ENCODE data around the gene TMEM131.
"Not testable (repeated sequence)": the region's sequence is repeated elsewhere in the genome, so short reads cannot be mapped to it uniquely, and the experiment has no call there.

Gene TMEM131

GRCh38 chr2:97863829-97864228, 131.9 kb downstream of the TMEM131 start:
- H3K4me1 Mint-ChIP-seq: peaks cover 25% of the 10 kb centered on the region
- peaks cover 70% of the 10 kb centered on the region for H3K36me3 Mint-ChIP-seq
- ATAC-seq: no peak
- peaks cover 11% of the 10 kb centered on the region for H3K9me3 Mint-ChIP-seq
- no peak overlapping the region for H3K27ac Mint-ChIP-seq
- no peak overlapping the region for H3K4me3 Mint-ChIP-seq
- no peaks in the 10 kb centered on the region for H3K27me3 Mint-ChIP-seq

GRCh38 chr2:97861177-97861576, 134.6 kb downstream of the TMEM131 start:
- peak overlapping the region; percentile 62 for H3K27ac Mint-ChIP-seq
- H3K9me3 Mint-ChIP-seq: peaks cover 8% of the 10 kb centered on the region
- H3K4me3 Mint-ChIP-seq: no peak overlapping the region
- H3K4me1 Mint-ChIP-seq: peaks cover 23% of the 10 kb centered on the region
- ATAC-seq: no peak
- H3K27me3 Mint-ChIP-seq: no peaks in the 10 kb centered on the region
- peaks cover 84% of the 10 kb centered on the region for H3K36me3 Mint-ChIP-seq

GRCh38 chr2:97858442-97858841, 137.3 kb downstream of the TMEM131 start:
- H3K9me3 Mint-ChIP-seq: peaks cover under 1% of the 10 kb centered on the region
- no peak overlapping the region for H3K4me3 Mint-ChIP-seq
- H3K27me3 Mint-ChIP-seq: no peaks in the 10 kb centered on the region
- no peak for ATAC-seq
- no peak overlapping the region for H3K27ac Mint-ChIP-seq
- peaks cover 71% of the 10 kb centered on the region for H3K36me3 Mint-ChIP-seq
- H3K4me1 Mint-ChIP-seq: peaks cover 25% of the 10 kb centered on the region

GRCh38 chr2:97857553-97857952, 138.2 kb downstream of the TMEM131 start:
- H3K4me3 Mint-ChIP-seq: no peak overlapping the region
- no peak for ATAC-seq
- H3K27ac Mint-ChIP-seq: no peak overlapping the region
- no peaks in the 10 kb centered on the region for H3K27me3 Mint-ChIP-seq
- no peaks in the 10 kb centered on the region for H3K9me3 Mint-ChIP-seq
- H3K4me1 Mint-ChIP-seq: peaks cover 26% of the 10 kb centered on the region
- peaks cover 66% of the 10 kb centered on the region for H3K36me3 Mint-ChIP-seq

DNA sequence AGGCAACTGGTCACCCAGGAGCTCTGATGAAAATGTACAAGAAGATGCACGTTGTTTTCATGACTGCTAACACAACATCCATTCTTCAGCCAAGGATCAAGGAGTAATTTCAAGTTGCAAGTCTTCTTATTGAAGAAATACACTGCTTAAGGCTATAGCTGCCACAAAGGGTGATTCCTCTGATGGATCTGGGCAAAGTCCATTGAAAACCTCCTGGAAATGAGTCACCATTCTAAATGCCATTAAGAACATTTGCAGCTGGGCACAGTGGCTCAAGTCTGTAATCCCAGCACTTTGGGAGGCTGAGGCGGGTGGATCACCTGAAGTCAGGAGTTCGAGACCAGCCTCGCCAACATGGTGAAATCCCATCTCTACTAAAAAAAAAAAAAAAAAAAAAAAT, 142.7 kb downstream of the TMEM131 start:
- not testable (repeated sequence) for H3K9me3 Mint-ChIP-seq, H3K27ac Mint-ChIP-seq, H3K4me3 Mint-ChIP-seq, ATAC-seq, H3K27me3 Mint-ChIP-seq
- Mint-ChIP-seq H3K4me1 (peaks cover 43% of the 10 kb centered on the region), H3K36me3 (peaks cover 49% of the 10 kb centered on the region)

GRCh38 chr2:97851172-97851571, 144.6 kb downstream of the TMEM131 start:
- H3K27me3 Mint-ChIP-seq: no peaks in the 10 kb centered on the region
- H3K4me1 Mint-ChIP-seq: peaks cover 55% of the 10 kb centered on the region
- H3K36me3 Mint-ChIP-seq: peaks cover 49% of the 10 kb centered on the region
- H3K4me3 Mint-ChIP-seq: no peak overlapping the region
- no peak overlapping the region for H3K27ac Mint-ChIP-seq
- no peak for ATAC-seq
- no peaks in the 10 kb centered on the region for H3K9me3 Mint-ChIP-seq

DNA sequence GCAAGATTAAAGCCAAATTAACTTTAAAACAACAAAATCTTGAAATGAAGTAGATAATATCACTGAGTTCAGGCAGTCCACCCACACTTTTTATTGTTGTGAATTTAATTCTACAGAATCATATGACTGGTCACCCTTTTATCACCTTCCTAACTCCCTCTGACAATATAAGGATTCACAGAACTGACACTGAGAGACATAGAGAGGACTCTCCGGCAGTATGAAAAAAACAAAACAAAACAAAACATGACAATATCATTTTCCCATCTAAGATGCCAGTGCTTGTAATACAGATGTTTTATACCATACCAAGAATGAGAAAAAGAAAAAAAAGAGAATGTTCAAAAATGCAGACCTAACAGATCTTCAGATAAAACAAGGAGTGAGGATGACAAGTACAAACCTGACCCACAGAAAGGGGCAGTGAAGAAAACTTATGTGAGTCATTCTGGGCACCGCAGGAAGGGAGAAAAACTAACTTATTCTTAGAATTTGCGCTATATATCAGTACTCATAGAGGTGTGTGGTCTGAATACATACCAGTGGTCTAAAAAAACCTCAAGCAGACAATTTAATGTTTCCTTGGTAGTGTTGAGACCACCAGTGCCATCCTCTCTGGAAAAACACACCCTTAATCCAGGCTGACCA, 145.7 kb downstream of the TMEM131 start:
- peaks cover 67% of the 10 kb centered on the region for H3K4me1 Mint-ChIP-seq
- peaks cover 58% of the 10 kb centered on the region for H3K36me3 Mint-ChIP-seq
- no peak overlapping the region for H3K4me3 Mint-ChIP-seq
- no peaks in the 10 kb centered on the region for H3K27me3 Mint-ChIP-seq
- peak; percentile 67 for ATAC-seq
- no peaks in the 10 kb centered on the region for H3K9me3 Mint-ChIP-seq
- H3K27ac Mint-ChIP-seq: peak overlapping the region; percentile 50

GRCh38 chr2:97848306-97848705, 147.4 kb downstream of the TMEM131 start:
- peaks cover 45% of the 10 kb centered on the region for H3K36me3 Mint-ChIP-seq
- ATAC-seq: no peak
- H3K27me3 Mint-ChIP-seq: no peaks in the 10 kb centered on the region
- H3K27ac Mint-ChIP-seq: no peak overlapping the region
- H3K4me3 Mint-ChIP-seq: no peak overlapping the region
- H3K9me3 Mint-ChIP-seq: no peaks in the 10 kb centered on the region
- H3K4me1 Mint-ChIP-seq: peaks cover 68% of the 10 kb centered on the region

DNA sequence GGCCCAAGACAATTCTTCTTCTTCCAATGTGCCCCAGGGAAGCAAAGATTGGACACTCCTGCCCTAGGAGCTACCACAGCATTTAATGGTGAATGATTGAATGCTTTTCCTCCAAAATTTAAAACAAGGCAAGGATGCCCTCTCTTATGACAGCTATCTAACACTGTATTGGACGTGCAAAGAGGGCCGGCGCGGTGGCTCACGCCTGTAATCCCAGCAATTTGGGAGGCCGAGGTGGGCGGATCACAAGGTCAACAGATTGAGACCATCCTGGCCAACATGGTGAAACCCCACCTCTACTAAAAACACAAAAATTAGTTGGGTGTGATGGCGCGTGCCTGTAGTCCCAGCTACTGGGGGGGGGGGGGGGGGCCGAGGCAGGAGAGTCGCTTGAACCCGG, 149.0 kb downstream of the TMEM131 start:
- not testable (repeated sequence) for H3K27me3 Mint-ChIP-seq, H3K4me3 Mint-ChIP-seq, ATAC-seq, H3K9me3 Mint-ChIP-seq, H3K27ac Mint-ChIP-seq
- H3K36me3 Mint-ChIP-seq: peaks cover 48% of the 10 kb centered on the region
- peaks cover 63% of the 10 kb centered on the region for H3K4me1 Mint-ChIP-seq

- H3K27ac Mint-ChIP-seq: peak overlapping the region; percentile 42
- H3K4me1 Mint-ChIP-seq: peaks cover 54% of the 10 kb centered on the region
- no peak for ATAC-seq
- H3K9me3 Mint-ChIP-seq: no peaks in the 10 kb centered on the region
- no peaks in the 10 kb centered on the region for H3K27me3 Mint-ChIP-seq
- no peak overlapping the region for H3K4me3 Mint-ChIP-seq
- peaks cover 44% of the 10 kb centered on the region for H3K36me3 Mint-ChIP-seq
Measured at GRCh38 chr2:97845818-97846217, 149.9 kb downstream of the TMEM131 start.

GRCh38 chr2:97845133-97845532, 150.6 kb downstream of the TMEM131 start:
- H3K27ac Mint-ChIP-seq: peak overlapping the region; percentile 42

GRCh38 chr2:97844311-97844859, 151.4 kb downstream of the TMEM131 start:
- H3K4me3 Mint-ChIP-seq: no peak overlapping the region
- peaks cover 42% of the 10 kb centered on the region for H3K4me1 Mint-ChIP-seq
- no peak overlapping the region for H3K27ac Mint-ChIP-seq
- no peaks in the 10 kb centered on the region for H3K9me3 Mint-ChIP-seq
- no peak for ATAC-seq
- peaks cover 50% of the 10 kb centered on the region for H3K36me3 Mint-ChIP-seq
- no peaks in the 10 kb centered on the region for H3K27me3 Mint-ChIP-seq

More at GRCh38 chr2:97845133-97845532, 150.6 kb downstream of the TMEM131 start:
- Mint-ChIP-seq H3K9me3 (no peaks in the 10 kb centered on the region), H3K36me3 (peaks cover 47% of the 10 kb centered on the region), H3K27me3 (no peaks in the 10 kb centered on the region), H3K4me1 (peaks cover 50% of the 10 kb centered on the region), H3K4me3 (no peak overlapping the region)
- no peak for ATAC-seq

DNA sequence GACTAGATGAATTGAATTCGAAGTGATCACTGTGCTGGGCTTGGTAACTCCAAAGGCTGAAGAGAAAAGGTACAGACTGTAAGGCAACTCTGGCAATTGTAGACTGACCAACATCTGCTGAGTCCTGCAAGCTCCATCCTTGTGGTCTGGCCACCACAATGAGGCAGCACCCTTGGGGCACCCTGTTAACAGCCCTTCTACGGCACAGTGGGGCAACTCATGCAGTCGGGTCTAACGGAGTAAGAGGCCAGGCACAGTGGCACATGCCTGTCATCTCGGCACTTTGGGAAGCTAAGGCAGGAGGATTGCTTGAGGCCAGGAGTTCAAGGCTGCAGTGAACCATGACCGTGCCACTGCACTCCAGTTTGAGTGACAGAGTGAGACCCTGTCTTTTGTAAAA, 155.6 kb downstream of the TMEM131 start:
- Mint-ChIP-seq H3K4me3 (no peak overlapping the region), H3K27me3 (no peaks in the 10 kb centered on the region), H3K27ac (no peak overlapping the region), H3K9me3 (no peaks in the 10 kb centered on the region), H3K4me1 (peaks cover 11% of the 10 kb centered on the region), H3K36me3 (peaks cover 50% of the 10 kb centered on the region)
- no peak for ATAC-seq

DNA sequence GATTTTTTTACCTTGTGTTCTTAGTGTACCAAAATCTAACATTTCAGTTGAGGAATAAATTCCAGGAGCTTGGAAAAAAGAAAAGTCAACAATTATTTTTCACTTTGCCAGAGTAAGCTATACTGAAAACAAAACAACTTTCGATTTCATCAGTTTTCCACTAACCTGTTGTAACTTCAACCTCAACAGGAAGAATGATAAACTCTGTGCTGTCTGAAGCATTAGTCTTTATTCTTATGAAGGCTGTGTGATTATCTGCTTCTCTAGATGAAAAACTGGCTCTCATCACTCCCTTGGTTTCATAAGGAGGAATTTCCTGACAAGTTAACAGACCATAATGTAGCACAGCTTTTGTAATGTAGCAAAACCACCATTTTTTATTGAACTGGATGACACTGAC, 161.1 kb downstream of the TMEM131 start:
- no peaks in the 10 kb centered on the region for H3K27me3 Mint-ChIP-seq
- no peak overlapping the region for H3K27ac Mint-ChIP-seq
- ATAC-seq: no peak
- no peaks in the 10 kb centered on the region for H3K4me1 Mint-ChIP-seq
- no peaks in the 10 kb centered on the region for H3K9me3 Mint-ChIP-seq
- H3K36me3 Mint-ChIP-seq: peaks cover 50% of the 10 kb centered on the region
- no peak overlapping the region for H3K4me3 Mint-ChIP-seq

DNA sequence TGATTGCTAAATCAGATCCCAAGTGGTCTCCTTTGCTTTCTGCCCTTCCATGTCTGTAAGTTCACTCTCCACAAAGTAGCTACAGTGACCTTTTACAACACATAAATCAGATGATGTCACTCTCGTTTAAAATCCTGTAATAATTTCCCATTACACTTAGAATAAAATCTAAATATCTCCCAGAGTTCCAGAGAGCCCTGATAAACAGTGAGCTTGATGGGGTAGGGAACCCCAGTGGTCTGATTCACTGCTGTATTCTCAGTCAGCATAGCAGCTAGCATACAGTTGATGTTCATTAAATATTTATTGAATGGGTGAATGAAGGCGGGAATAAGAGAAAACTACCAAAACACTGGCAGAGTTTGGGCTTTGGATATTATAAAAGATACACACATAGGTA, 164.6 kb downstream of the TMEM131 start:
- no peak for ATAC-seq
- no peak overlapping the region for H3K4me3 Mint-ChIP-seq
- peaks cover 51% of the 10 kb centered on the region for H3K36me3 Mint-ChIP-seq
- no peak overlapping the region for H3K27ac Mint-ChIP-seq
- H3K27me3 Mint-ChIP-seq: no peaks in the 10 kb centered on the region
- peaks cover 26% of the 10 kb centered on the region for H3K4me1 Mint-ChIP-seq
- no peaks in the 10 kb centered on the region for H3K9me3 Mint-ChIP-seq

GRCh38 chr2:97829255-97829654, 166.5 kb downstream of the TMEM131 start:
- not testable (repeated sequence) for H3K27ac Mint-ChIP-seq, H3K27me3 Mint-ChIP-seq, ATAC-seq, H3K9me3 Mint-ChIP-seq, H3K4me3 Mint-ChIP-seq
- Mint-ChIP-seq H3K4me1 (peaks cover 28% of the 10 kb centered on the region), H3K36me3 (peaks cover 56% of the 10 kb centered on the region)

All from stimulated activated memory B cell treated with anti-CD40 and anti-IgM and Interleukin-4, amounts not matched to agents 10 μg/mL and 1 μg/mL and 100 μg/mL, for 72 hours (primary cell).